WTC11 (cell line): Measurements from ENCODE around the gene PDLIM1.

Source experiments
- ATF1 ChIP-seq: sonication (generic); formaldehyde crosslinking; IDR thresholded peaks from 2 replicates; pipeline ENCODE4 v1.8.1; 2023; ENCODE audit warnings: mild to moderate bottlenecking, moderate library complexity, missing genetic modification reagents
- CTCF ChIP-seq: fragments of 200-600 bp; IDR thresholded peaks from 2 replicates; pipeline ENCODE4 v1.8.0; 2022; ENCODE audit warnings: antibody characterized with exemption
- FOXJ3 ChIP-seq: sonication (generic); formaldehyde crosslinking; IDR thresholded peaks from 2 replicates; pipeline ENCODE4 v1.9.0; 2021; ENCODE audit warnings: missing genetic modification reagents, mild to moderate bottlenecking, borderline replicate concordance
- IRF2 ChIP-seq: sonication (generic); formaldehyde crosslinking; IDR thresholded peaks from 2 replicates; pipeline ENCODE4 v1.8.0; 2022; ENCODE audit warnings: low read depth, missing genetic modification reagents, borderline replicate concordance
- NR2C2 ChIP-seq: sonication (generic); formaldehyde crosslinking; IDR thresholded peaks from 2 replicates; pipeline ENCODE4 v1.8.0; 2022; ENCODE audit warnings: mild to moderate bottlenecking, missing genetic modification reagents
- TEAD1 ChIP-seq: sonication (generic); formaldehyde crosslinking; IDR thresholded peaks from 2 replicates; pipeline ENCODE4 v1.8.0; 2022; ENCODE audit warnings: mild to moderate bottlenecking, missing genetic modification reagents
- ZNF232 ChIP-seq: sonication (generic); formaldehyde crosslinking; IDR thresholded peaks from 2 replicates; pipeline ENCODE4 v1.8.0; 2022; ENCODE audit warnings: mild to moderate bottlenecking, missing genetic modification reagents
- ZNF425 ChIP-seq: fragments of 250-450 bp; sonication (Bioruptor Pico); conservative IDR thresholded peaks from 2 replicates; pipeline ENCODE4 v1.9.0; 2021; ENCODE audit warnings: mild to moderate bottlenecking
- TF ChIP-seq, protein P1 (sequence below): fragments of 250-450 bp; sonication (Bioruptor Pico); IDR thresholded peaks from 2 replicates; pipeline ENCODE4 v2.1.2; 2022; ENCODE audit warnings: mild to moderate bottlenecking, moderate library complexity

- TF ChIP-seq ATF1 (CRISPR knock-in tag) (no peak), ZNF232 (CRISPR knock-in tag) (no peak), NR2C2 (no peak), CTCF (no peak), TEAD1 (no peak), FOXJ3 (CRISPR knock-in tag) (no peak), IRF2 (CRISPR knock-in tag) (no peak), ZNF425 (CRISPR knock-in tag) (no peak)
- TF ChIP-seq, protein P1, sequence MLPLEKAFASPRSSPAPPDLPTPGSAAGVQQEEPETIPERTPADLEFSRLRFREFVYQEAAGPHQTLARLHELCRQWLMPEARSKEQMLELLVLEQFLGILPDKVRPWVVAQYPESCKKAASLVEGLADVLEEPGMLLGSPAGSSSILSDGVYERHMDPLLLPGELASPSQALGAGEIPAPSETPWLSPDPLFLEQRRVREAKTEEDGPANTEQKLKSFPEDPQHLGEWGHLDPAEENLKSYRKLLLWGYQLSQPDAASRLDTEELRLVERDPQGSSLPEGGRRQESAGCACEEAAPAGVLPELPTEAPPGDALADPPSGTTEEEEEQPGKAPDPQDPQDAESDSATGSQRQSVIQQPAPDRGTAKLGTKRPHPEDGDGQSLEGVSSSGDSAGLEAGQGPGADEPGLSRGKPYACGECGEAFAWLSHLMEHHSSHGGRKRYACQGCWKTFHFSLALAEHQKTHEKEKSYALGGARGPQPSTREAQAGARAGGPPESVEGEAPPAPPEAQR, result no peak
Observed at GRCh38 chr10:95201736-95202135, 89.1 kb downstream of the PDLIM1 start.
